Stimulated activated naive CD8-positive, alpha-beta T cell treated with anti-CD3 and anti-CD28 coated beads, Interleukin-15, Interleukin-2, amounts not matched to agents 100 U/mL and 50 U/mL, for 24 hours (primary cell): ENCODE results near the gene SGMS1.
"Not testable (repeated sequence)": the region's sequence is repeated elsewhere in the genome, so short reads cannot be mapped to it uniquely, and the experiment has no call there.

Source experiments
- ATAC-seq: fragments of 150-1000 bp; cut with Tn5 transposase; one replicate; pipeline ENCODE4 v1.10.0; 2021
- DNase-seq: peaks from one replicate; pipeline ENCODE4 v3.0.0; 2021

Gene SGMS1

DNA sequence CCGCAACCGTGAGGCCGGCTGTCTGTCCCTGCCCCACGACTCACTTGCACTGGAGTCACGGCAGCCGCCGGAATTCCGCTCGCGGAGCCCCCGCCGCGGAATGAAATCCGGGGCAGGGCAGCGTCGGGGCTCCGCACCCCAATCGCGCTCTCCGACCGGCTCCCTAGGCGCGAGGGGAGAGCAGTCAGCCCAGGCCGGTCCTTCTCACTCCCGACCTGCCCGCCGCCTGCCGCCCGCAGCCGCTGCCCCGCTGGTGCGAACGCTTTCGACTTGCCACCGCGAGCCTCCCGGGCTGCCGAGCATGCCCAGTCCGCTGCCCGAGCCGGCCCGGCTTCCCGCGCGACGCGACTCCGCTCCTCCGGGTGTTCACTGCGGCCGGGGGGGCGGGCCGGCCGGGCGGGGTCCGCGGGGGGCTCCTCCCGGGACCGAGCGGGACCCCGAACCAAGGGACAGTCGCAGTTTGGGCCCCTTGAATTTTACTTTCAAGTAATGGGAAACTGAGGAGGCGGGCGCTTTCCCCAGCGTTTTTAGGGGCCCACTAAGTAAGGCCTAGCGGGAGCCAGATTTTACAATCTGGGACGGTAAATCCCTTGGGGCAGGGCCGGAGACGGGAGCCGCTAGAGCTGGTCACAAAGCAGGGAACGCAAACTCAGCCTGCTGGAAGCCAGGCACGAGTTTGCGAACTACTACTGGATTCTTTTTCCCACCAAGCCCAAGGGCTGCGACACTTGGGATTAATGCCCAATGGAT lies at the start of gene SGMS1:
Gene SGMS1, minus strand, starts transcription at position 294 of the 750 bp plus-strand sequence. CDS start 279,842 bp downstream, outside the sequence.
- DNase-seq = peak; percentile 88

DNA sequence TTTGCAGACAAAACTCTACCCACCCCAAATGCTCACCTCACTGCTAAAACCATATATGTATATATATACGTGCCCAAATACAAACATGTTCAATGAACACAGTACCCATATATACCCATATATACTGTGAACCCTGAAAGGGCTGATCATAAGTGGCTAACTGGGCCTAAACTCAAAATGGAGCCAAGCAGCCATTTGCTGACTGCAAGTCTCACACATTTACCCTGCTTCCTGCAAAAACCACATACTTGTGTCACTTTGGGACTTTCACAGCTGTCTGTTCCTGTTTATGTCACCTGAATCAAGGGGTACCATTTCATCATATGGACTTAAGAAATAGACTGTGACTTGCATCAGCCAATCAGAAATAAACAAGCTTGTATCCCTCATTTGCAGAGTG lies 48.4 kb upstream of the SGMS1 start:
- not testable (repeated sequence) for DNase-seq
- peak; percentile 23 for ATAC-seq

More for the DNA sequence above, at the start of gene SGMS1:
- ATAC-seq = peak; percentile 48

DNA sequence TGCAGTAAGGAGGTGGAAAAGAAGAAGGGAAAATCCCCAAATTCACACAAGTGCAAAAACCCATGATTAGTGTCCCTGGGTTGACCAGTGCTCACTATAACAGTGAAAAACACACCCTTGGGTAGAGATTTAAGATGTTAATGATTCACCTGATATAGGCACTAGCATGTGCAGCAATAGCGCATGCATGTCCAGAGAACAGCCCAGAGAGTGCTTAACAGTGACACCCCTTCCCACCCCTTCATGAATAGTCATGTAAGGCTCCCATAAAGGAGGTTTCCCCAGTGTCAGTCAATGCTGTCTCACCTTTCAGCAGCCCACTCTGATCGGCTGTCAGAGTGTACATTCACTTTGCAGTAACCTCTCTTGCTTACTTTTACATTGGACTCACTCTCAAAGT lies 47.9 kb upstream of the SGMS1 start:
- DNase-seq, ATAC-seq: not testable (repeated sequence)

DNA sequence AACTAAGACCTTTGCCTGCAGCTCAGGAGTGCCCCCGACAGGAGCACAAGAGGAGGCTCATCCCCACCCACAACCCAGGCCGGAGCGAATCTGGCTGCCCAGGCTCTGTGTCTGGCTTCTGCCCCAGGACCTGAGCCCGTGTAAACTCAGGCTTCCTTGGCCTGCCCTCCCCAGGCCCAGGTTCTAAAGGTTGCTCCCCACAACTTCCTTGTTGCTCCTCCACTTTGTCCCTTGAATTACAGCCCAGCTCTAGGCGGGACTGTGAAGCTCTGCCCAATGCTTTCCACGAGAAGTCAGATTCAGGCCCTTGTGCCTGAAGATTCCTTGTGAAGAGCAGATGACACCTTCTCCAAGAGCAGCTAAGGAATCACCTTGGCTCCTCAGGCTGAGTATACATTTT lies 46.2 kb upstream of the SGMS1 start:
- not testable (repeated sequence) for DNase-seq, ATAC-seq

DNA sequence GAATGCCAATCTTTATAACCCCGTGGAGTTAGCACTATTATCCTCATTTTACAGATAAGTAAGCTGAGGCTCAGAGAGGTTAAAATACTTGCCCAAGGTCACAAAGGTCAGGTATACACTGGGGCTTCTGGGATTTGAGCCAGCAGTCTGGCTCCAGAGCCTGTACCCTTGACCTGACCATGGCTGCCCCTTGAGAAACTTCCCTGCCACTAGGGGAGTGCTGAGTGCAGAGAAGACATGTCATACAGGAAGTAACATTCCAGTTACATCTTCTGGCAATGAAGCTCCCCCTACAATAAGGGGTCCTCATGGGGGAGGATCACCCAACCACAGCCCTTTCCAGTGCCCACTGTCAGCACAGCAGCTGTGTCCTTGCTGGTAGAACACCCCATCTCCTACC lies 43.6 kb upstream of the SGMS1 start:
- DNase-seq, ATAC-seq: not testable (repeated sequence)

DNA sequence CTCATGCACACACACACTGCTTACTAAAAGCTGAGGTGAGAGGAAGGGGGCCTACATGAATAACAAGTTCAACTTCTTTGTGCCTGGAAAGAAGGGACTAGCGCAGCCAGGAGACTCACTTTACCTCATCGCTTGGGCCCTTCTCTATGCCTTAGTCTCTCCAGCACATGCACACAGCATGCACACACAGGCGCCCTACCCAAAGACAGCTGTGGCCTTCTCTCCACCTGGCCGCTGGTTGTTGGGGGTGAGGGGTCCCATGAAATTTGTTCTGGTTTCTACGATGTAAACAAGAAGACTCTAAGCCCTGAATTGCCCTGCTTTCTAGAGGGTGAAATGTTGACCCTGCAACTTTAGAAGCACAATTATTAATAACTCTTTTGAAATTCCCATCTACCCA lies 38.7 kb upstream of the SGMS1 start:
- DNase-seq, ATAC-seq: not testable (repeated sequence)

DNA sequence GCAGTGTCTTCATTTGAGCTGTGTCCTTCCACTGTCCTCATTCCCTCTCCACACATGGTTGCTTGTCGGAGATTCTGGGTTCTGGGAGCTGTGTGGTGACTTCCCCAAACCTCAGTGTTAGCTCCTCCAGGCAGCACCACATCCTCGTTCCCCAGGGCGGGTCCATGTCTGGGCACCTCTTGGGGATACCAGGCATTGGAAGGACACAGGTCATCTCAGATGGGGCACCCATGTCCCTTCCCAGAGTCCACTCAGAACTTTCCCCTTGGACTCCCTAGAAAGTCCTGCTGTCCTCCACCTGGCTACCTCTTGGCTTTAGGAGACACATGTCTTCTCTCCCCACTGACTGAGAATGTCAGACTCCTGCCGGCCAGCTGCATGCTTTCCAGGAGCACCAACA lies 37.8 kb upstream of the SGMS1 start:
- ATAC-seq, DNase-seq: not testable (repeated sequence)

DNA sequence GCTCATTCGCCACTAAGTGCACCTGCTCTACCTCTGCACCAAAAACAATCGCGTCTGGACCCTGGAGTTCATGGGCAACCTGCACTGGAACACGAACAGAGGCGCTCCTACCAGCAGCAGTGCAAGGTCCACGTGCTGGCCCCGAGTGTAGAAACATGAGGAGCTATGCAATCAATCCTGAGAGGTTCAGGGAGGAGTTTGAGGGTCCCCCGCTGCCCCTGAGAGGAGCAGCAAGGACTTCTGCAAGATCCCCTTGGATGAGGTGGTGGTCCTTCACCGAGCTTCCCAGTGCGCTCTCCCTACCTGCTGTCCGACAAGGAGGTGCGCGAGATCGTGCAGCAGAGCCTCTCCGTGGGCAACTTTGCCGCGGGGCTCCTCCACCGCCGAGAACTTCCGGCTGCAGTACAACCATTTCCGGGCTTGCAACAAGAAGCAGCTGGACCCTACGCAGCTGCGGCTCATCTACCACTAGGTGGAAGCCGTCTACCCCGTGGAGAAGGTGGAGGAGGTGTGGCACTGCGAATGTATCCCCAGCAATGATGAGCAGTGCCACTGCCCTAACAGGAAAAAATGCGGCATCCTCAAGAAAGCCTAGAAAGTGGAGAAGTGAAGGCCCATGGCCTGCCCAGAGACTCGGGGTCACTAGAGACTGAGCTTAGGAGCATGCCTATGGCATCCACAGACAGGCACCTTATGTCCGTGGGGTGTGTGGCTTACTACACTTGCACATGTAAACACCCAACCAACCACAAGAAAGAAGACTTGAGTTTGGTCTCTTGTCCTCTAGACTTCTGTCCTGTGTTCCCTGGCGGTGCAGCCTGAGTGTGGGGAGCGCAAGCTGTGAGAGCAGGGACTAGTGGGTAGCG lies 36.3 kb upstream of the SGMS1 start:
- DNase-seq (peak; percentile 68), ATAC-seq (peak; percentile 98)

DNA sequence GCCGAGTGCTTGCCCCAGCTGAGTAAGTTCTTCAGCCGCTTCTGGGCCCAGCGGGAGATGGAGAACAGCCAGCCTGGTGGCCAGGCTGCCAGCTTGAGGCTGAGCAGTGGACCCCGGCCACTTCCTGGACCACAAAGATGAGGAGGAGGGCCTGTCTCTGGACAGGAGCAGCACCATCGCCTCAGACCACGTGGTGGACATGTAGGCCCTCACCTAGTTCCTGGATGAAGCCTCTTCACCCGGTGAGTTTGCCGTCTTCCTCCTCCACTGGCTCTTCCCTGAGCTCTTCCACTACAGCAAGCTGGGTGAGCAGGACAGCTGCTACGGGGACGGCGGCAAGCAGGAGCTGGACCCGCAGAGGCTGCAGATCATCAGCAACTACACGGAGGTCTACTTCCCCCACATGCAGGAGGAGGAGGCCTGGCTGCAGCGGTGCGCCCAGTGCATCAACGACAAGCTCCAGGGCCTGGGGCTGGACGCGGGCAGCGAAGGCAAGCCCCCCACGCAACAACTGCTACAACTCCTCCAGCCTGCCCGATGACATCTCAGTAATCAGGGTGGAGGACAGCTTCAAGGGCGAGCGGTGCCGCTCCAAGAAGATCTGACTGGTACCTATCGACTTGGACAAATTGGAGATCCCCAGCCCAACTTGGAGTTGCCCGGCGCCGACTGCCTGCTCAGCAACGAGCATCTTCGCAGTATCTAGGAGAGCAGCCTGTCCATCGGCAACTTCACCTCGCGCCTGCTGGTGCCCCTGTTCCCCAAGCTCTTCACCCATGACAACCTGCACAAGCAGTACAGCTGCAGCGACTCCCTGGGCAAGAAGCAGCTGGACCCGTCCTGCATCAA lies 35.5 kb upstream of the SGMS1 start:
- peak; percentile 4 for ATAC-seq

DNA sequence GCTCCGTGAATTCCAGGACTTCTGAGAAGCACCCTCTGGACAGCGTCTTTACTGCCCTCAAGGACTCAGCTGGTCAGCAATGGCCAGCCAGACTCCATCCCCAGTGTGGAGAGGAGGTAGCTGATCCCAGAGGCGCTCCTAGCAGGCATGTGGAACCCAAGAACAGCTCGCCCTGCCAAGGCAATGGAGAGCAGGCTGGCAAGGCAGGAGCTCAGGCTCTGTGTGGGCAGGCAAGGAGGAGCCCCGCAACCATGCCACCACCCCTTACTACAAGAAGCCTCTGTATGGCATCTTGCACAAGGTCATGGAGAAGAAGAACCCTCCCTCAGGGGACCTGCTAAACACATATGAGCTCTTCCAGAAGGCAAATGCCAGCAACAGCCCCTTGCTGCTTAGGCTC lies 34.4 kb upstream of the SGMS1 start:
- DNase-seq = no peak
- ATAC-seq = no peak

More for the DNA sequence above, 35.5 kb upstream of the SGMS1 start:
- DNase-seq = not testable (repeated sequence)

DNA sequence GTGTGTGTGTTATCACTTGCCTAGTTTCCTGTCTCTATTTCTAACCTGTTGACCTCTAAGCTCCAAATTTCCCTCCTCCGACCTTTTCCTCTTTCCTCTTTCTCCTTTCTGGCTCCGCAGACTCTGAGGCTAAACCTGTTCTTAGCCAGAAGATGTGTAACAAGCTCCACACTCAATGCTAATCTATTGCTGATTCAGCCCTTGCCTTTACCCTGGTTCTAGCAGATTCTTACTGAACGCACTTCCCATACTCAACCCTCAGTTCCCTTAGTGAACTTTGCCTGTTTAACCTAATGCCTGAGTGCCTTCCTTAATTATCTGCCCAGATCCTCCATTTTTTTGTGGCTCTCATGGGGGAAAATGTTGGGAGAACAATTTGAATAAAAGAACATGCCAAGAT lies 30.0 kb upstream of the SGMS1 start:
- no peak for ATAC-seq

DNA sequence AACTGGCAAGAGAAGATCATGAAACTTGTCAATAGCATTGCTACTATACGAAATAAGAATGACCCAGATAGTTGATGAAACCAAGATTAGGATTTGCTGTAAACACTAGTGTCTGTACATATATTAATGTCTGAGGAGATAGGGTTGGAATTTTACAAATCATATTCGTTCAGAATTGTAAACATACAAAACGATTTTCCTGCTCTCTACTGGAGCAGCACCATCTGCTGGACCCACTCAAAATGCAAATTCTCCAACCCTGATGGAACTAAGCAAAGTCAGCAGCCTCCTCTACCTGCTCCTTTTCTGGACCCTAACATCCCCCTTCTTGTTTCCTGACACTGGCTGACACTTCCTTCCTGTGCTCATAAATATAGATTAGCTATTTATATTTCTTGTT lies 29.4 kb upstream of the SGMS1 start:
- DNase-seq (no peak), ATAC-seq (peak; percentile 40)

More for the DNA sequence above, 30.0 kb upstream of the SGMS1 start:
- DNase-seq = no peak

DNA sequence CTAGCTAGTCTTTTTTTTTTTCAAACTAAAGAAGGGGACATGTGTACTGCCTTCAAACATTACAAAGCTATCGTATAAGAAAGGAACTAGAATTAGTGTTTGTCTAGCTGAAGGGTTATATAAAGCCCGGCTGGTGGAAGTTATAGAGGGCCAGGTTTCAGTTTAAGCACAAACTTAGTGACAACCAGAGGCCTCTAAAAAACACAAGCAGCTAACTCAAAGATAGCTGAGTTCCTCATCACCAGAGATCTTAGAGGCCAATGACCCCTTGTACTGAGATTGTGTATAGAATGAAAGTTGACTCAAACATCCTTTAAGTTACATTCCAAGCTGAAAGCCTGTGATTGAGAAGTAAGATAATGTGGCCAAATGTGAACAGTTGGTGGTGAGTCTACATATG lies 28.1 kb upstream of the SGMS1 start:
- ATAC-seq = no peak
- no peak for DNase-seq

DNA sequence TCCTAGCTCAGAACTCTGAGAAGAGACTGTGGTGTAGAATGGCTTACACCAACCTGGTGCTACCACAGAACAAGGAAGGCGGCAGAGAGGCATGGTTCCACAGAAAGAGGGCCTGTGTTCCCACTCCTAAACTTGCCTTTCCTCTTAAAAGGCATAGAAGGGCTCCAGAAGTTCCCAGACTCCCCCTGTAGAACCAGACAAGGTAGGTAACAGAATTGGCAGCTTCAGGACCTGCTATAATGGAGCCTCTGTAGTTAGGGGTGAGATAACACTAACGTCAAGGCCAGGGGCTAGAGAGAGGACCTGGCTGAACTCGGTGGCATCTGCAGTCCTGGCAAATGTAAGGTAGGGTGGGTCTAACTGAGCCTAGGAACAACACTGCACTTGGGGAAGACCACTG lies 26.7 kb upstream of the SGMS1 start:
- no peak for DNase-seq

DNA sequence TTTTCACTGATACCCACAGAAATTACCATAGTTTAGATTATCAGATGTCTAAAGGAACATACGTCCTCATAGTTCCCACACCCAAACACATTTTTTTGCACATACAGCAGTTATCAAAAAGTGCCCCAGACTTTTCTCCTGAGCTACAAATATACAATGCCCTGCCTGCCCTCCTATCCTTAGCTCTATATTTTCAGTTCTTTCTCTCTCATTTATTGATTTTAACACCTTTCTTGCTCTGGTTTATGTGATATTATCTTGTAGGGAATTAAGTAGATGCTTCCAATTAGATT lies 25.1 kb upstream of the SGMS1 start:
- no peak for DNase-seq
- ATAC-seq = no peak

More for the DNA sequence above, 26.7 kb upstream of the SGMS1 start:
- ATAC-seq = no peak

DNA sequence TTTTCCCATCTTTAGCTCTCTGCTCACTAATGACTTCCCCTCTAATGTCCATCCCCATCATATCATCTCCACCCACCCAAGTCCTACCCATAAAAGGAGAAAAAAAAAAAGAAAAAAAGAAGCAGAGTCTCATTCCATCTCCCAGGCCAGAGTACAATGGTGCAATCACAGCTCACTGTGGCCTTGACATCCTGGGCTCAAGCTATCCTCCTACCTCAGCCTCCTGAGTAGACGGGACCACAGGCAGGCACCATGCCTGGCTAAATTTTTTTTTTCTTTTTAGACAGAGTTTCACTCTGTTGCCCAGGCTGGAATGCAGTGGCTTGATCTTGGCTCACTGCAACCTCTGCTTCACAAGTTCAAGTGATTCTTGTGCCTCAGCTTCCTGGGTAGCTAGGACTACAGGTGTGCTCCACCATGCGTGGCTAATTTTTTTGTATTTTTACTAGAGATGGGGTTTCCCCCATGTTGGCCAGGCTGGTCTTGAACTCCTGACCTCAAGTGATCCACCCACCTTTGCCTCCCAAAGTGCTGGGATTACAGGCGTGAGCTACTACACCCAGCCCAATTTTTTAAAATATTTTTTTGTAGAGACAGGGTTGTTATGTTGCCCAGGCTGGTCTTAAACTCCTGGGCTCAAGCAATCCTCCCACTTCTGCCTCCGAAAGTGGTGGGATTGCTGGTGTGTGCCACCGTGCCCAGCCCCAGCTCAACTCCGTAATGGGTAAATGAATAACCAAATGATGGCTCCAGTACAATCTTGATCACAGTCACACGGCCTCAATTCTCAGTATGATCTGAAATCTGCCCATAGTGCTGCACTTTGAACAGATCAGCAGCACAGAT lies 24.6 kb upstream of the SGMS1 start:
- DNase-seq = no peak
- no peak for ATAC-seq

DNA sequence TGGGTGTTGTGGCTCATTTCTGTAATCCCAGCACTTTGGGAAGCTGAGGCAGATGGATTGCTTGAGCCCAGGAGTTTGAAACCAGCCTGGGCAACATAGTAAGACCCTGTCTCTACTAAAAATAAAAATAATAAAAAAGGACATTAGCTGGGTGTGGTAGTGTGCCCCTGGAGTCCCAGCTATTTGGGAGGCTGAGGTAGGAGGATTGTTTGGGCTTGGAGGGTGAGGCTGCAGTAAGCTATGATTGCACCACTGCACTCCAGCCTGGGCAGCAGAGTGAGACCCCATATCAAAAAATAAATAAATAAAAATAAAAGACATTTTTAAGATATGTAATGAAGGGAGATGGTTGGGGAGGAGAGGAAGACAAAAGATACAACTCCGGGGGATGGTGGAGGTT lies 23.6 kb upstream of the SGMS1 start:
- DNase-seq, ATAC-seq: not testable (repeated sequence)

DNA sequence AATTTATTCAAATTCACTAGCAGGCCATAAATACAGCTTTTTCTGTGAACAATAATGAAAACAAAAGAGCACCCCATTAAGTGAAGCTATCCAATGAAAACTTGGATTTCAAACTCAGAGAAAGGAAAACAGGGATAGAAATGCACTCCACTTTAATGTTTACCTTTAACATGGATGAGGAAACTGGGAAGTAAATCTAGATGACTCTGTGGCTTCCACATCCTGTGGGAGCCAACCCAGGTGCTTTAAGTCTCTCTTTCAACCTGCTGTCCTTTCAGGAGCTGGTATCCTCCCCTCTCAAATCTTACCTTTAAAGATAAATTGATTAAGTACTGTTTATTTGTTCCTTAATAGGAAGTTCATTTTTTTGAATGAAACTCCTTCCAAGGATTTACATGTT lies 21.5 kb upstream of the SGMS1 start:
- no peak for ATAC-seq

DNA sequence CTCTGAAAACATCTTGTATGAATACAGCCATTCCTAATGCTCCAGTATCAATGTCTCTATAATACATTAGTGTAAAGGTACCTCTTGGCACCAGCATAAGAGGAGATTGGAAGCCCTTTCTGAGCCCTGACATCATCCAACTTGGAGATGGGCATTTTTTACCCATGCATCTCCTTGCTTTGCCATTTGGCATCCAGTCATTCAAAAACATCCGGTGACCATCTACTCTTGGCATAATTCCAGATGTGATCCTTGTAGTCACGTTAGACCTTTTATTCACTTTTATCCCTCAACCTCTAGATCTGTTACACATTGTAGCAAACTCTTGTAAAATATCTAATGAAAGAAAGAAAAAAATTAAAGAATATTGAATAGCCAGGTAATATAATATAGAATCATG lies 17.9 kb upstream of the SGMS1 start:
- no peak for ATAC-seq
- no peak for DNase-seq

More for the DNA sequence above, 21.5 kb upstream of the SGMS1 start:
- no peak for DNase-seq

DNA sequence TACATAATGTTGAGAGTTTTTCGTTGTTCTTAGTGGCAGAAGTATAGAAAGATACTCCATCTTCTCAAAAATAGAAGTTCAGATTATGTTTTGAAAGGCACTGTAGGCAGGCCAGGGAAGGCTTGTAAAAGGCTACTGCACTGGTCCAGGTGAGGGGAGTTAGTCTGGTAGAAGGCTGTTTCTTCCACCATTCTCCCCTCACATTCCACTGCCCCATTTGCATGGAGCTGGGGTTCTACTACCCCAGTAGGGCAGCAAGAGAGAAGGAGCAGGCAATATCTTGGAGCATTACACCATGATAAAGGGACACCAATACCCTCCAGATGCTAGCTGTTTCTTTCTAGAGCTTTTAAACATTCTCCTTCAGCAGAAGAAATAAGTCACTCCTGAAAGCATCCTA lies 16.5 kb upstream of the SGMS1 start:
- ATAC-seq (no peak), DNase-seq (no peak)
